WTC11 (cell line): ENCODE data around the gene TGIF1. TPM values are rescaled to one million over a fixed set of nuclear protein-coding genes. Genes with fewer than 3 reads are reported as not detected.

Experiments used
- ATAC-seq: fragments of 200-7000 bp; cut with Tn5 transposase; 2 replicates; pipeline ENCODE4 v1.10.0; 2021; ENCODE audit warnings: mild to moderate bottlenecking, moderate library complexity
- CTCF ChIA-PET: fragments of 300-600 bp; sonication (Branson Sonifier 250); formaldehyde crosslinking; loops from one replicate; lab custom pipeline; 2021; ENCODE audit warnings: antibody characterized with exemption; lab: Charles Lee
- POLR2A ChIA-PET: fragments of 350-600 bp; sonication (Branson Sonifier 250); formaldehyde crosslinking; loops from one replicate; lab custom pipeline; 2021; ENCODE audit warnings: antibody characterized with exemption; lab: Charles Lee
- DNase-seq: peaks from one replicate; pipeline ENCODE4 v3.0.0; 2021; ENCODE audit warnings: low spot score
- H3K27ac Mint-ChIP-seq: 2 replicates; pipeline ENCODE4 v1.8.0; 2021; ENCODE audit warnings: mixed read lengths
- H3K27me3 Mint-ChIP-seq: 2 replicates; pipeline ENCODE4 v1.8.0; 2021; ENCODE audit warnings: low read depth, mild to moderate bottlenecking, moderate library complexity, mixed read lengths
- H3K36me3 Mint-ChIP-seq: 2 replicates; pipeline ENCODE4 v1.8.0; 2021; ENCODE audit warnings: mixed read lengths
- H3K4me1 Mint-ChIP-seq: 2 replicates; pipeline ENCODE4 v1.8.0; 2022; ENCODE audit warnings: mixed read lengths
- H3K4me3 Mint-ChIP-seq: 2 replicates; pipeline ENCODE4 v1.8.0; 2021; ENCODE audit warnings: mild to moderate bottlenecking, moderate library complexity, mixed read lengths
- H3K9me3 Mint-ChIP-seq: 2 replicates; pipeline ENCODE4 v1.8.0; 2021; ENCODE audit warnings: mixed read lengths
- ARID4B ChIP-seq: sonication (generic); formaldehyde crosslinking; IDR thresholded peaks from 2 replicates; pipeline ENCODE4 v1.8.0; 2023; ENCODE audit warnings: missing genetic modification reagents, mild to moderate bottlenecking, borderline replicate concordance
- ATF1 ChIP-seq: sonication (generic); formaldehyde crosslinking; IDR thresholded peaks from 2 replicates; pipeline ENCODE4 v1.8.1; 2023; ENCODE audit warnings: mild to moderate bottlenecking, moderate library complexity, missing genetic modification reagents
- ERG ChIP-seq: fragments of 250-450 bp; sonication (Bioruptor Pico); IDR thresholded peaks from 2 replicates; pipeline ENCODE4 v1.8.0; 2021; ENCODE audit warnings: mild to moderate bottlenecking
- ETV6 ChIP-seq: sonication (generic); formaldehyde crosslinking; IDR thresholded peaks from 2 replicates; pipeline ENCODE4 v1.8.1; 2022; ENCODE audit warnings: mild to moderate bottlenecking, missing genetic modification reagents
- GTF2I ChIP-seq: fragments of 250-450 bp; sonication (Bioruptor Pico); conservative IDR thresholded peaks from 2 replicates; pipeline ENCODE4 v1.4.0; 2021; ENCODE audit warnings: mild to moderate bottlenecking
- NFATC4 ChIP-seq: fragments of 250-450 bp; sonication (Bioruptor Pico); IDR thresholded peaks from 2 replicates; pipeline ENCODE4 v1.9.0; 2021; ENCODE audit warnings: mild to moderate bottlenecking
- NFYB ChIP-seq: sonication (generic); formaldehyde crosslinking; conservative IDR thresholded peaks from 2 replicates; pipeline ENCODE4 v1.8.0; 2022; ENCODE audit warnings: low read depth, missing genetic modification reagents
- NR1H2 ChIP-seq: sonication (generic); formaldehyde crosslinking; IDR thresholded peaks from 2 replicates; pipeline ENCODE4 v1.9.0; 2021; ENCODE audit warnings: mild to moderate bottlenecking, moderate library complexity, missing genetic modification reagents
- SP1 ChIP-seq: sonication (generic); formaldehyde crosslinking; conservative IDR thresholded peaks from 2 replicates; pipeline ENCODE4 v1.8.1; 2022; ENCODE audit warnings: missing genetic modification reagents
- TCF7 ChIP-seq: sonication (generic); formaldehyde crosslinking; IDR thresholded peaks from 2 replicates; pipeline ENCODE4 v1.8.0; 2022; ENCODE audit warnings: mild to moderate bottlenecking, low read depth, missing genetic modification reagents, moderate library complexity
- TEAD1 ChIP-seq: sonication (generic); formaldehyde crosslinking; IDR thresholded peaks from 2 replicates; pipeline ENCODE4 v1.8.0; 2022; ENCODE audit warnings: mild to moderate bottlenecking, missing genetic modification reagents
- ZNF232 ChIP-seq: sonication (generic); formaldehyde crosslinking; IDR thresholded peaks from 2 replicates; pipeline ENCODE4 v1.8.0; 2022; ENCODE audit warnings: mild to moderate bottlenecking, missing genetic modification reagents
- total RNA-seq: library from RNA; stranded (reverse); gene quantifications from 3 replicates; pipeline ENCODE4 v1.2.3, GENCODE V29; 2021
- TF ChIP-seq, protein P1 (sequence below): sonication (generic); formaldehyde crosslinking; IDR thresholded peaks from 2 replicates; pipeline ENCODE4 v1.8.1; 2023; ENCODE audit warnings: mild to moderate bottlenecking, missing genetic modification reagents
- TF ChIP-seq, protein P2 (sequence below): sonication (generic); formaldehyde crosslinking; IDR thresholded peaks from 2 replicates; pipeline ENCODE4 v1.8.1; 2023; ENCODE audit warnings: mild to moderate bottlenecking, moderate library complexity, missing genetic modification reagents
- TF ChIP-seq, protein P3 (sequence below): fragments of 200-600 bp; IDR thresholded peaks from 2 replicates; pipeline ENCODE4 v1.8.0; 2022; ENCODE audit warnings: antibody characterized with exemption
- TF ChIP-seq, protein P4 (sequence below): sonication (generic); formaldehyde crosslinking; IDR thresholded peaks from 2 replicates; pipeline ENCODE4 v1.8.0; 2022; ENCODE audit warnings: mild to moderate bottlenecking, missing genetic modification reagents
- TF ChIP-seq, protein P5 (sequence below): sonication (generic); formaldehyde crosslinking; IDR thresholded peaks from 2 replicates; pipeline ENCODE4 v1.8.0; 2022; ENCODE audit warnings: mild to moderate bottlenecking, missing genetic modification reagents

Gene TGIF1
- total RNA-seq, 1 experiment from 2014 or later = 206 TPM

GRCh38 chr18:3494569-3494968 lies 44.6 kb downstream of the TGIF1 start:
- ChIA-PET POLR2A (no interaction called here), CTCF (interaction anchor here (0.6 to 3.6 kb wide), 4 partner anchors 13 to 100 kb away, joined by 4 to 16 read pairs (median 4); no protein-coding TSS in a partner anchor)

More at GRCh38 chr18:3494569-3494968, 44.6 kb downstream of the TGIF1 start:
- no peak for ATAC-seq
- Mint-ChIP-seq H3K27me3 (peaks cover 10% of the 10 kb centered on the region), H3K27ac (0 out of 2 replicates have a peak overlapping the region, but pooled peaks have one; percentile 26), H3K4me1 (peaks cover 51% of the 10 kb centered on the region), H3K4me3 (no peak overlapping the region), H3K9me3 (no peaks in the 10 kb centered on the region), H3K36me3 (no peaks in the 10 kb centered on the region)
- no peak for DNase-seq
- no peak for TF ChIP-seq NFYB
- TF ChIP-seq, protein P1, sequence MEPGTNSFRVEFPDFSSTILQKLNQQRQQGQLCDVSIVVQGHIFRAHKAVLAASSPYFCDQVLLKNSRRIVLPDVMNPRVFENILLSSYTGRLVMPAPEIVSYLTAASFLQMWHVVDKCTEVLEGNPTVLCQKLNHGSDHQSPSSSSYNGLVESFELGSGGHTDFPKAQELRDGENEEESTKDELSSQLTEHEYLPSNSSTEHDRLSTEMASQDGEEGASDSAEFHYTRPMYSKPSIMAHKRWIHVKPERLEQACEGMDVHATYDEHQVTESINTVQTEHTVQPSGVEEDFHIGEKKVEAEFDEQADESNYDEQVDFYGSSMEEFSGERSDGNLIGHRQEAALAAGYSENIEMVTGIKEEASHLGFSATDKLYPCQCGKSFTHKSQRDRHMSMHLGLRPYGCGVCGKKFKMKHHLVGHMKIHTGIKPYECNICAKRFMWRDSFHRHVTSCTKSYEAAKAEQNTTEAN (CRISPR knock-in tag) = no peak
- no peak for TF ChIP-seq ARID4B (CRISPR knock-in tag)
- no peak for TF ChIP-seq TEAD1
- no peak for TF ChIP-seq NFATC4
- TF ChIP-seq, protein P2, sequence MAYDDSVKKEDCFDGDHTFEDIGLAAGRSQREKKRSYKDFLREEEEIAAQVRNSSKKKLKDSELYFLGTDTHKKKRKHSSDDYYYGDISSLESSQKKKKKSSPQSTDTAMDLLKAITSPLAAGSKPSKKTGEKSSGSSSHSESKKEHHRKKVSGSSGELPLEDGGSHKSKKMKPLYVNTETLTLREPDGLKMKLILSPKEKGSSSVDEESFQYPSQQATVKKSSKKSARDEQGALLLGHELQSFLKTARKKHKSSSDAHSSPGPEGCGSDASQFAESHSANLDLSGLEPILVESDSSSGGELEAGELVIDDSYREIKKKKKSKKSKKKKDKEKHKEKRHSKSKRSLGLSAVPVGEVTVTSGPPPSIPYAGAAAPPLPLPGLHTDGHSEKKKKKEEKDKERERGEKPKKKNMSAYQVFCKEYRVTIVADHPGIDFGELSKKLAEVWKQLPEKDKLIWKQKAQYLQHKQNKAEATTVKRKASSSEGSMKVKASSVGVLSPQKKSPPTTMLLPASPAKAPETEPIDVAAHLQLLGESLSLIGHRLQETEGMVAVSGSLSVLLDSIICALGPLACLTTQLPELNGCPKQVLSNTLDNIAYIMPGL (CRISPR knock-in tag) = no peak
- no peak for TF ChIP-seq ATF1 (CRISPR knock-in tag)
- TF ChIP-seq SP1 = no peak
- TF ChIP-seq TCF7 (CRISPR knock-in tag) = no peak
- TF ChIP-seq ERG (CRISPR knock-in tag) = no peak
- no peak for TF ChIP-seq NR1H2 (CRISPR knock-in tag)
- TF ChIP-seq GTF2I (CRISPR knock-in tag) = no peak
- TF ChIP-seq ZNF232 (CRISPR knock-in tag) = no peak
- TF ChIP-seq, protein P3, sequence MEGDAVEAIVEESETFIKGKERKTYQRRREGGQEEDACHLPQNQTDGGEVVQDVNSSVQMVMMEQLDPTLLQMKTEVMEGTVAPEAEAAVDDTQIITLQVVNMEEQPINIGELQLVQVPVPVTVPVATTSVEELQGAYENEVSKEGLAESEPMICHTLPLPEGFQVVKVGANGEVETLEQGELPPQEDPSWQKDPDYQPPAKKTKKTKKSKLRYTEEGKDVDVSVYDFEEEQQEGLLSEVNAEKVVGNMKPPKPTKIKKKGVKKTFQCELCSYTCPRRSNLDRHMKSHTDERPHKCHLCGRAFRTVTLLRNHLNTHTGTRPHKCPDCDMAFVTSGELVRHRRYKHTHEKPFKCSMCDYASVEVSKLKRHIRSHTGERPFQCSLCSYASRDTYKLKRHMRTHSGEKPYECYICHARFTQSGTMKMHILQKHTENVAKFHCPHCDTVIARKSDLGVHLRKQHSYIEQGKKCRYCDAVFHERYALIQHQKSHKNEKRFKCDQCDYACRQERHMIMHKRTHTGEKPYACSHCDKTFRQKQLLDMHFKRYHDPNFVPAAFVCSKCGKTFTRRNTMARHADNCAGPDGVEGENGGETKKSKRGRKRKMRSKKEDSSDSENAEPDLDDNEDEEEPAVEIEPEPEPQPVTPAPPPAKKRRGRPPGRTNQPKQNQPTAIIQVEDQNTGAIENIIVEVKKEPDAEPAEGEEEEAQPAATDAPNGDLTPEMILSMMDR = no peak
- TF ChIP-seq, protein P4, sequence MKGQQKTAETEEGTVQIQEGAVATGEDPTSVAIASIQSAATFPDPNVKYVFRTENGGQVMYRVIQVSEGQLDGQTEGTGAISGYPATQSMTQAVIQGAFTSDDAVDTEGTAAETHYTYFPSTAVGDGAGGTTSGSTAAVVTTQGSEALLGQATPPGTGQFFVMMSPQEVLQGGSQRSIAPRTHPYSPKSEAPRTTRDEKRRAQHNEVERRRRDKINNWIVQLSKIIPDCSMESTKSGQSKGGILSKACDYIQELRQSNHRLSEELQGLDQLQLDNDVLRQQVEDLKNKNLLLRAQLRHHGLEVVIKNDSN (CRISPR knock-in tag) = no peak
- TF ChIP-seq, protein P5, sequence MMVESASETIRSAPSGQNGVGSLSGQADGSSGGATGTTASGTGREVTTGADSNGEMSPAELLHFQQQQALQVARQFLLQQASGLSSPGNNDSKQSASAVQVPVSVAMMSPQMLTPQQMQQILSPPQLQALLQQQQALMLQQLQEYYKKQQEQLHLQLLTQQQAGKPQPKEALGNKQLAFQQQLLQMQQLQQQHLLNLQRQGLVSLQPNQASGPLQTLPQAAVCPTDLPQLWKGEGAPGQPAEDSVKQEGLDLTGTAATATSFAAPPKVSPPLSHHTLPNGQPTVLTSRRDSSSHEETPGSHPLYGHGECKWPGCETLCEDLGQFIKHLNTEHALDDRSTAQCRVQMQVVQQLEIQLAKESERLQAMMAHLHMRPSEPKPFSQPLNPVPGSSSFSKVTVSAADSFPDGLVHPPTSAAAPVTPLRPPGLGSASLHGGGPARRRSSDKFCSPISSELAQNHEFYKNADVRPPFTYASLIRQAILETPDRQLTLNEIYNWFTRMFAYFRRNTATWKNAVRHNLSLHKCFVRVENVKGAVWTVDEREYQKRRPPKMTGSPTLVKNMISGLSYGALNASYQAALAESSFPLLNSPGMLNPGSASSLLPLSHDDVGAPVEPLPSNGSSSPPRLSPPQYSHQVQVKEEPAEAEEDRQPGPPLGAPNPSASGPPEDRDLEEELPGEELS (CRISPR knock-in tag) = no peak
- no peak for TF ChIP-seq ETV6 (CRISPR knock-in tag)
